ENCODE data around the gene GSTT4.

GSTT4 gene

DNA sequence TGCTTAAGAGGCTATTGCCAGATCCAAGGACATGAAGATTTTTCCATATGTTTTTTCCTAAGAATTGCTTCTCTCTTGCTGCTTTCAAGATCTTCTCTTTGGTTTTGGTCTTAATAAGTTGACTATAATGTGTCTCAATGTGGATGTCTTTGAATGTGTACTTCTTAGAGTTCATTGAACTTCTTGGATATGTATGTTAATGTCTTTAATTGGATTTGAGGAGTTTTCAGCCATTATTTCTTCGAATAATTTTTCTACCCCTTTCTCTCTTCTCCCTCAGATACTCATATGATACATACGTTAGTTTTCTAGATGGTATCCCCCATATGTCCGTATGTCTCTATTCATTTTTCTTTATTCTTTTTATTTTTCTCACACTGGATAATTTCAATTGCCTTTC lies 19.1 kb upstream of the GSTT4 start:
- no peaks in the 10 kb centered on the region for H3K9me2 ChIP-seq (replicated peaks; ENCODE audit: control insufficient read depth, low read length)
- H3K27me3 ChIP-seq (ENCODE audit: control insufficient read depth, low read length): no peaks in the 10 kb centered on the region
- no peaks in the 10 kb centered on the region for H3F3A ChIP-seq (ENCODE audit: control insufficient read depth, insufficient read depth)
- H3K79me2 ChIP-seq (ENCODE audit: control insufficient read depth, low read length): peaks cover 86% of the 10 kb centered on the region
- peaks cover 3% of the 10 kb centered on the region; the same call in 1 of the 2 replicates for H4K20me1 ChIP-seq (ENCODE audit: control insufficient read depth, insufficient read depth, low read depth, low read length)
- H3K4me2 ChIP-seq (ENCODE audit: low read length): no peak overlapping the region
- no peaks in the 10 kb centered on the region for H3K36me3 ChIP-seq (ENCODE audit: control insufficient read depth, low read length)
- peaks cover 25% of the 10 kb centered on the region for H3K4me1 ChIP-seq (ENCODE audit: control insufficient read depth, low read length)
- no peak overlapping the region for H3K27ac ChIP-seq (ENCODE audit: low read depth, low read length)
- no peak for TF ChIP-seq EZH2phosphoT487 (IDR thresholded peaks at IDR 0.05; ENCODE audit: borderline replicate concordance, low read length)
- TF ChIP-seq, protein P1, sequence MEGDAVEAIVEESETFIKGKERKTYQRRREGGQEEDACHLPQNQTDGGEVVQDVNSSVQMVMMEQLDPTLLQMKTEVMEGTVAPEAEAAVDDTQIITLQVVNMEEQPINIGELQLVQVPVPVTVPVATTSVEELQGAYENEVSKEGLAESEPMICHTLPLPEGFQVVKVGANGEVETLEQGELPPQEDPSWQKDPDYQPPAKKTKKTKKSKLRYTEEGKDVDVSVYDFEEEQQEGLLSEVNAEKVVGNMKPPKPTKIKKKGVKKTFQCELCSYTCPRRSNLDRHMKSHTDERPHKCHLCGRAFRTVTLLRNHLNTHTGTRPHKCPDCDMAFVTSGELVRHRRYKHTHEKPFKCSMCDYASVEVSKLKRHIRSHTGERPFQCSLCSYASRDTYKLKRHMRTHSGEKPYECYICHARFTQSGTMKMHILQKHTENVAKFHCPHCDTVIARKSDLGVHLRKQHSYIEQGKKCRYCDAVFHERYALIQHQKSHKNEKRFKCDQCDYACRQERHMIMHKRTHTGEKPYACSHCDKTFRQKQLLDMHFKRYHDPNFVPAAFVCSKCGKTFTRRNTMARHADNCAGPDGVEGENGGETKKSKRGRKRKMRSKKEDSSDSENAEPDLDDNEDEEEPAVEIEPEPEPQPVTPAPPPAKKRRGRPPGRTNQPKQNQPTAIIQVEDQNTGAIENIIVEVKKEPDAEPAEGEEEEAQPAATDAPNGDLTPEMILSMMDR (IDR thresholded peaks at IDR 0.05; ENCODE audit: low read depth, low read length, poor library complexity, severe bottlenecking): no peak
- H3K4me3 ChIP-seq (ENCODE audit: low read length): no peak overlapping the region
- H3K9me3 ChIP-seq (ENCODE audit: control insufficient read depth, insufficient read depth, low read length): no peaks in the 10 kb centered on the region

DNA sequence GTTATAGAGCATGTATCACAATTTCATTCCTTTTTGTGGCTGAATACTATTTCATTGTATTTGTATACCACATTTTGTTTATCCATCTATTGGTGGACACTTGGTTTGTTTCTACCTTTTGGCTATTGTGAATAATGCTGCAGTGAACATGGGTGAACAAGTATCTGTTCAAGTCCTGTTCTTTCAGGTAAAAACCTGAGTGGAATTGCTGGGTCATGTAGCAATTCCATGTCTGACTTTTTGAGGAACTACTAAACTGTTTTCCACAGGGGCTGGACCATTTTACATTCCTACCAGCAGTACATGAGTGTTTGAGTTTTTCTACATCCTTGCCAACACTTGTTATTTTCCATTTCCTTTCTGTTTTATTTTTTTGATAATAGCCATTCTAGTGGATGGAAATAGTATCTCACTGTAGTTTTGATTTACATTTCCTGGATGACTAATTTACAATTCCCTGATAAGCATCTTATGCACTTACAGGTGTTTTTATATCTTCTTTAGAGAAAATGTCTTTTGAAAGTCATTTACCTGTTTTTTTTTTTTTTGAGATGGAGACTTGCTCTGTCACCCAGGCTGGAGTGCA lies 18.0 kb upstream of the GSTT4 start:
- Histone ChIP-seq H4K20me1 (ENCODE audit: control insufficient read depth, insufficient read depth, low read depth, low read length) (peaks cover 3% of the 10 kb centered on the region; the same call in 1 of the 2 replicates), H3K9me3 (ENCODE audit: control insufficient read depth, insufficient read depth, low read length) (no peaks in the 10 kb centered on the region), H3K4me2 (ENCODE audit: low read length) (no peak overlapping the region), H3K4me1 (ENCODE audit: control insufficient read depth, low read length) (peaks cover 16% of the 10 kb centered on the region), H3K79me2 (ENCODE audit: control insufficient read depth, low read length) (peaks cover 85% of the 10 kb centered on the region), H3K27ac (ENCODE audit: low read depth, low read length) (no peak overlapping the region), H3K4me3 (ENCODE audit: low read length) (no peak overlapping the region), H3K9me2 (replicated peaks; ENCODE audit: control insufficient read depth, low read length) (no peaks in the 10 kb centered on the region), H3K36me3 (ENCODE audit: control insufficient read depth, low read length) (no peaks in the 10 kb centered on the region), H3F3A (ENCODE audit: control insufficient read depth, insufficient read depth) (0 out of 2 replicates have a peak, but pooled peaks cover 1% of the 10 kb centered on the region), H3K27me3 (ENCODE audit: control insufficient read depth, low read length) (no peaks in the 10 kb centered on the region)
- TF ChIP-seq, protein P1 (IDR thresholded peaks at IDR 0.05; ENCODE audit: low read depth, low read length, poor library complexity, severe bottlenecking): no peak
- no peak for TF ChIP-seq EZH2phosphoT487 (IDR thresholded peaks at IDR 0.05; ENCODE audit: borderline replicate concordance, low read length)

DNA sequence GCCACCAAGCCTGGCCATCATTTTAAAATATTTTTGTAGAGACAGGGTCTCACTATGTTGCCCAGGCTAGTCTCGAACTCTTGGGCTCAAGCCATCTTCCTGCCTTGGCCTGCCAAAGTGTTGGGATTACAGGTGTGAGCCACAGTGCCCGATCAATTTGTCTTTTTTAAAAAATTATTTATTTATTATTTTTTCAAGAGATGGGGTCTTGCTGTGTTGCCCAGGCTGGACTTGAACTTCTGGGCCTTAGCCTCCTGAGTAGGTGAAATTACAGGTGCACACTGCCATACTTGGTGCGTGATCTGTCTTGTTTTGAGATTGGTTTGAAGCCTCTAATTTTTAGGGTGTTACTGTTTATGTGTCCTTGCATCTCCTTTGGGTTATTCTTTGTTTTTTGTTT lies 16.1 kb upstream of the GSTT4 start:
- H3K27ac ChIP-seq (ENCODE audit: low read depth, low read length): no peak overlapping the region
- H3K4me2 ChIP-seq (ENCODE audit: low read length): no peak overlapping the region
- 0 out of 2 replicates have a peak, but pooled peaks cover 5% of the 10 kb centered on the region for H3F3A ChIP-seq (ENCODE audit: control insufficient read depth, insufficient read depth)
- TF ChIP-seq, protein P1 (IDR thresholded peaks at IDR 0.05; ENCODE audit: low read depth, low read length, poor library complexity, severe bottlenecking): no peak
- TF ChIP-seq EZH2phosphoT487 (IDR thresholded peaks at IDR 0.05; ENCODE audit: borderline replicate concordance, low read length): no peak
- H3K4me1 ChIP-seq (ENCODE audit: control insufficient read depth, low read length): peaks cover 5% of the 10 kb centered on the region
- no peaks in the 10 kb centered on the region; the same call in 1 of the 2 replicates for H4K20me1 ChIP-seq (ENCODE audit: control insufficient read depth, insufficient read depth, low read depth, low read length)
- no peaks in the 10 kb centered on the region for H3K9me3 ChIP-seq (ENCODE audit: control insufficient read depth, insufficient read depth, low read length)
- H3K9me2 ChIP-seq (replicated peaks; ENCODE audit: control insufficient read depth, low read length): no peaks in the 10 kb centered on the region
- peaks cover 84% of the 10 kb centered on the region for H3K79me2 ChIP-seq (ENCODE audit: control insufficient read depth, low read length)
- H3K36me3 ChIP-seq (ENCODE audit: control insufficient read depth, low read length): peaks cover 5% of the 10 kb centered on the region
- H3K4me3 ChIP-seq (ENCODE audit: low read length): no peak overlapping the region
- no peaks in the 10 kb centered on the region for H3K27me3 ChIP-seq (ENCODE audit: control insufficient read depth, low read length)
